ENCODE data around the gene GRIN3B. TPM values are rescaled to one million over a fixed set of nuclear protein-coding genes. Genes with fewer than 3 reads are reported as not detected.

The GRIN3B gene
- total and polyA plus RNA-seq, 2 of the 8 experiments (the other 6 are each of a cell fraction or from before 2014, with no cell fraction given): 0.45 to 1.0 TPM

GRCh38 chr19:1039646-1040475, 39.6 kb downstream of the GRIN3B start, which contains the start of gene ABCA7 (continued):
- no peak for TF ChIP-seq RNF2 (IDR thresholded peaks at IDR 0.05; ENCODE audit: borderline replicate concordance, low read depth, low read length, missing control alignments, poor library complexity, severe bottlenecking)
- TF ChIP-seq EGR1 (IDR thresholded peaks at IDR 0.05; ENCODE audit: borderline replicate concordance, low read depth, low read length): no peak
- TF ChIP-seq E2F6 (IDR thresholded peaks at IDR 0.05): peak; percentile 54; the same call in 1 of the 2 replicates
- no peak for TF ChIP-seq RXRA (IDR thresholded peaks at IDR 0.05; ENCODE audit: insufficient read depth, low read depth, low read length)
- no peak for TF ChIP-seq EZH2 (IDR thresholded peaks at IDR 0.05; ENCODE audit: low read depth, low read length, severe bottlenecking)
- TF ChIP-seq SRF (IDR thresholded peaks at IDR 0.05; ENCODE audit: low read depth, low read length): no peak
- no peak for TF ChIP-seq YY1 (IDR thresholded peaks at IDR 0.05; ENCODE audit: low read depth, low read length)

Measured in H1 (cell line).